HCT116 (cell line): ENCODE results near the gene ATG10.

ENCODE experiments used
- EZH2phosphoT487 ChIP-seq: fragments of 200-600 bp; IDR thresholded peaks from 2 replicates; pipeline ENCODE4 v1.6.1; 2018; ENCODE audit warnings: antibody characterized with exemption, borderline replicate concordance
- POLR2A ChIP-seq: IDR thresholded peaks from 2 replicates; pipeline ENCODE4 v1.7.0; 2011; ENCODE audit warnings: borderline replicate concordance; ENCODE audit not compliant: insufficient read depth, insufficient read length; ENCODE audit errors: extremely low read depth
- POLR2AphosphoS5 ChIP-seq: IDR thresholded peaks from 2 replicates; pipeline ENCODE4 v1.6.1; 2011; ENCODE audit warnings: mild to moderate bottlenecking, low read depth, low read length, moderate library complexity
- TF ChIP-seq, protein P1 (sequence below), 3 experiments: fragments of 200-600 bp in 1 of 3; sonication (generic) in 1 of 3; IDR thresholded peaks in 2 of 3; conservative IDR thresholded peaks in 1 of 3; 2 replicates each; pipeline ENCODE4 v1.5.1; 2012 to 2017; ENCODE audit warnings: low read depth in 2 of 3, low read length in 2 of 3, antibody characterized with exemption in 1 of 3, borderline replicate concordance in 1 of 3, control low read depth in 1 of 3, mild to moderate bottlenecking in 1 of 3, mixed read lengths in 1 of 3, mixed run types in 1 of 3, moderate library complexity in 1 of 3; ENCODE audit not compliant: insufficient read depth in 1 of 3

DNA sequence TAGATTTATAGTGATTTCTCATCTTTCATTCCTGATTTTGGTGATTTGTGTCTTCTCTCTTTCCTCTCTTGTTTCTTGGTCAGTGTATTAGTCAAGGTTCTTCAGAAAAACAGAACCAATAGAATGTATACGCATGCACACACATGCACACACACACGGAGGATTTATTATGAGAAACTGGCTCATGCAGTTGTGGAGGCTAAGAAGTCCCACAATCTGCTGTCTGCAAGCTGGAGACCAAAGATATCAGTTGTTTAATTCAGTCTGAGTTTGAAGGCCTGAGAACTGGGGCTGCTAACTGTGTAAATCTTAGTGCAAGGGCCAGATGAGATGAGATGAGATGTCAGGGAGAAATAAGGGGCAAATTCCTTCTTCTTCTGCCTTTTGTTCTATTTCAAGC, 312.1 kb downstream of the ATG10 start:
- TF ChIP-seq POLR2AphosphoS5 (no peak), EZH2phosphoT487 (no peak), POLR2A (no peak)
- TF ChIP-seq, protein P1, sequence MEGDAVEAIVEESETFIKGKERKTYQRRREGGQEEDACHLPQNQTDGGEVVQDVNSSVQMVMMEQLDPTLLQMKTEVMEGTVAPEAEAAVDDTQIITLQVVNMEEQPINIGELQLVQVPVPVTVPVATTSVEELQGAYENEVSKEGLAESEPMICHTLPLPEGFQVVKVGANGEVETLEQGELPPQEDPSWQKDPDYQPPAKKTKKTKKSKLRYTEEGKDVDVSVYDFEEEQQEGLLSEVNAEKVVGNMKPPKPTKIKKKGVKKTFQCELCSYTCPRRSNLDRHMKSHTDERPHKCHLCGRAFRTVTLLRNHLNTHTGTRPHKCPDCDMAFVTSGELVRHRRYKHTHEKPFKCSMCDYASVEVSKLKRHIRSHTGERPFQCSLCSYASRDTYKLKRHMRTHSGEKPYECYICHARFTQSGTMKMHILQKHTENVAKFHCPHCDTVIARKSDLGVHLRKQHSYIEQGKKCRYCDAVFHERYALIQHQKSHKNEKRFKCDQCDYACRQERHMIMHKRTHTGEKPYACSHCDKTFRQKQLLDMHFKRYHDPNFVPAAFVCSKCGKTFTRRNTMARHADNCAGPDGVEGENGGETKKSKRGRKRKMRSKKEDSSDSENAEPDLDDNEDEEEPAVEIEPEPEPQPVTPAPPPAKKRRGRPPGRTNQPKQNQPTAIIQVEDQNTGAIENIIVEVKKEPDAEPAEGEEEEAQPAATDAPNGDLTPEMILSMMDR (IDR thresholded peaks at IDR 0.05 in 2 of 3, conservative IDR thresholded peaks at IDR 0.05 in 1 of 3; ENCODE audit: borderline replicate concordance in 1 of 3, insufficient read depth in 1 of 3, low read depth in 2 of 3, low read length in 2 of 3), result no peak
